Heart right ventricle (tissue), 16 donors: ENCODE measurements around the gene CCSER1. TPM values are rescaled to one million over a fixed set of nuclear protein-coding genes. Genes with fewer than 3 reads are reported as not detected.
"Not testable (repeated sequence)": the region's sequence is repeated elsewhere in the genome, so short reads cannot be mapped to it uniquely, and the experiment has no call there.

Experiments used
- ATAC-seq, 8 donors: fragments of 200-7000 bp; cut with Tn5 transposase; one replicate each; pipeline ENCODE4 v1.9.1; 2020; ENCODE audit warnings: mild to moderate bottlenecking in 8 of 8, moderate library complexity in 8 of 8, moderate number of reproducible peaks in 1 of 8
- DNase-seq, 2 donors: peaks; one replicate each; pipeline ENCODE4 v3.0.0-alpha.2; 2020
- H3K27ac ChIP-seq, 10 donors: fragments of 200-600 bp; sonication (generic) in 2 of 10; one replicate each; pipeline versions ENCODE4 v1.5.0 to v1.8.0; 2020 to 2022; ENCODE audit warnings: mild to moderate bottlenecking in 3 of 10
- H3K27me3 ChIP-seq, 7 donors: fragments of 200-600 bp; one replicate each; pipeline ENCODE4 v1.8.0; 2021 to 2022; ENCODE audit warnings: mild to moderate bottlenecking in 2 of 7
- H3K36me3 ChIP-seq, 9 donors: fragments of 200-600 bp; sonication (generic) in 1 of 9; one replicate each; pipeline versions ENCODE4 v1.5.0 to v1.8.0; 2020 to 2022; ENCODE audit warnings: mild to moderate bottlenecking in 2 of 9
- H3K4me1 ChIP-seq, 9 donors: fragments of 200-600 bp; sonication (generic) in 1 of 9; one replicate each; pipeline versions ENCODE4 v1.5.0 to v1.8.0; 2020 to 2022; ENCODE audit warnings: mild to moderate bottlenecking in 4 of 9
- H3K4me3 ChIP-seq, 10 donors: fragments of 200-600 bp; sonication (generic) in 2 of 10; one replicate each; pipeline versions ENCODE4 v1.5.0 to v1.8.0; 2020 to 2022; ENCODE audit warnings: mild to moderate bottlenecking in 7 of 10, moderate library complexity in 2 of 10
- H3K9me3 ChIP-seq, 11 donors: fragments of 200-600 bp in 10 of 11; sonication (generic) in 2 of 11; one replicate each; pipeline versions ENCODE4 v1.5.0 to v1.8.0; 2013 to 2022; ENCODE audit warnings: mild to moderate bottlenecking in 2 of 11, control low read depth in 1 of 11, moderate library complexity in 1 of 11
- CTCF ChIP-seq, 9 donors: fragments of 200-600 bp; sonication (generic) in 2 of 9; IDR thresholded peaks; one replicate each; pipeline versions ENCODE4 v1.5.0 to v1.8.0; 2021 to 2022; ENCODE audit warnings: antibody characterized with exemption in 9 of 9, mild to moderate bottlenecking in 5 of 9, moderate library complexity in 1 of 9
- WGBS, 2 donors: extraction: QIAGEN DNeasy Blood & Tissue Kit; methylation state at CpG; one replicate each; pipeline ENCODE4 v1.1.7; 2013; ENCODE audit warnings: inconsistent platforms in 1 of 2; 5-methylcytosine and 5-hydroxymethylcytosine counted together
- intact Hi-C, 10 donors: fragments of 100-400 bp; cut with DNase I; formaldehyde crosslinking; loops; one replicate each; pipeline versions ENCODE4 v1.11.1 to v1.14.2; 2022
- polyA plus RNA-seq, 2 donors: library from polyadenylated mRNA; stranded (reverse); fragments of 200-250 nt; gene quantifications; one replicate each; pipeline ENCODE4 v1.2.3, GENCODE V29; 2013
- total RNA-seq, 10 donors: library from RNA; stranded (reverse); fragmentation: NEBNext Ultra II Directional in 3 of 10; extraction: Animal tissue kit (Norgen Biotek cat#: 25700) in 3 of 10; gene quantifications; one replicate each; pipeline versions ENCODE4 v1.2.1 to v1.2.4, GENCODE V29; 2021 to 2023
- donor health status: Arrhythmogenic right ventricular cardiomyopathy.
- donor health status: ischemic (EF 13 %, LVEDD 7.1; RV severe dilation, severe dysfunction).
- donor health status: healthy with polysubstance abuse.
- donor health status: DM: no; HTN: yes; CAD: no.
- donor health status: DM: no; HTN: no; CAD: no.
- donor health status: ischemic (EF 25% LVEDD 6.9; RV normal size, moderate dysfunction).
- donor health status: ischemic (EF 25% LVEDD 5.7; RV mildly dilated, moderate dysfunction).
- donor health status: healthy.
- donor health status: DM: yes; HTN: yes; CAD: no.
- donor health status: Ischemic cardiomyopathy.
- donor health status: ischemic (EF 35%, LVEDD 5.7; RV mildly dilated, moderate dysfunction).
- donor health status: nonischemic (EF 11% LVEDD 7.7; RV severe dilation, severe dysfunction).
- donor health status: DM: yes; HTN: yes; CAD: no.
- donor health status: PGD.
- donor health status: ischemic (EF 29% LVEDD 5.4; RV normal size, mild dysfunction).
- donor health status: nonischemic (EF 23%, LVEDD 6.1; RV moderate dilation, normal function).

CCSER1 gene
- total and polyA plus RNA-seq, 12 donors, result 1.5 to 16.4 (median 12.0) TPM

- Histone ChIP-seq H3K4me1 (no peaks in the 10 kb centered on the region), H3K9me3 (no peaks in the 10 kb centered on the region), H3K4me3 (no peak overlapping the region), H3K27ac (no peak overlapping the region), H3K27me3 (no peaks in the 10 kb centered on the region), H3K36me3 (no peaks in the 10 kb centered on the region)
- no peak for TF ChIP-seq CTCF (IDR thresholded peaks at IDR 0.05)
- intact Hi-C loops, result no loop called here
- ATAC-seq, result no peak
- 87 to 93% methylated on average over 6 of the region's 6 CpGs for WGBS, 2 donors
- DNase-seq, result no peak
Measured at GRCh38 chr4:90825849-90826248, 698.7 kb downstream of the CCSER1 start.

DNA sequence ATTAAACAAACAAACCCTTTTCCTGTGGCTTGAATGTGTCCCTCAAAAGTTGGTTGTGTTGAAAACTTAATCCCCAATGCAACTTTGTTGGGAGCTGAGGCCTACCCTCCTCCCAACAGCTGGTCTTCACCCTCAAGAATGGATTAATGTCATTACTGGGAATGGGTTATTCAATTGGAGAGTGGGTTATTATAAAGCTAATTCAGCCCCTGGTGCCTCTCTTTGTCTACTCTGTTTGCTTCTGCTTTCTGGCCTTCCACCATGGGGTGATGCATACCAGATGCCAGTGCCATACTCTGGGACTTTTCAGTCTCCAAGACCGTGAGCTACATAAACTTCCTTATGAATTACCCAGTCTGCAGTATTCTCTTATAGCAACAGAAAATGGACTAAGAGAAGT lies 706.5 kb downstream of the CCSER1 start:
- 87 to 93% methylated on average over 1 of the region's 1 CpG for WGBS, 2 donors
- no peak for DNase-seq
- no peak for TF ChIP-seq CTCF (IDR thresholded peaks at IDR 0.05)
- no peak for ATAC-seq
- no peaks in the 10 kb centered on the region for H3K9me3 ChIP-seq
- no peak overlapping the region for H3K4me3 ChIP-seq
- no peaks in the 10 kb centered on the region for H3K36me3 ChIP-seq
- H3K27ac ChIP-seq, result no peak overlapping the region
- intact Hi-C loops, result no loop called here
- no peaks in the 10 kb centered on the region for H3K27me3 ChIP-seq
- H3K4me1 ChIP-seq, result no peaks in the 10 kb centered on the region

GRCh38 chr4:90837241-90837640 lies 710.0 kb downstream of the CCSER1 start:
- H3K4me3 ChIP-seq, result no peak overlapping the region
- TF ChIP-seq CTCF (IDR thresholded peaks at IDR 0.05), result no peak
- H3K4me1 ChIP-seq, result no peaks in the 10 kb centered on the region
- 40 to 47% methylated on average over 1 of the region's 1 CpG for WGBS, 2 donors
- H3K27ac ChIP-seq, result no peak overlapping the region
- intact Hi-C loops, result no loop called here
- no peaks in the 10 kb centered on the region for H3K27me3 ChIP-seq
- ATAC-seq (no peak), DNase-seq (no peak)
- H3K9me3 ChIP-seq, result no peaks in the 10 kb centered on the region
- H3K36me3 ChIP-seq, result no peaks in the 10 kb centered on the region

DNA sequence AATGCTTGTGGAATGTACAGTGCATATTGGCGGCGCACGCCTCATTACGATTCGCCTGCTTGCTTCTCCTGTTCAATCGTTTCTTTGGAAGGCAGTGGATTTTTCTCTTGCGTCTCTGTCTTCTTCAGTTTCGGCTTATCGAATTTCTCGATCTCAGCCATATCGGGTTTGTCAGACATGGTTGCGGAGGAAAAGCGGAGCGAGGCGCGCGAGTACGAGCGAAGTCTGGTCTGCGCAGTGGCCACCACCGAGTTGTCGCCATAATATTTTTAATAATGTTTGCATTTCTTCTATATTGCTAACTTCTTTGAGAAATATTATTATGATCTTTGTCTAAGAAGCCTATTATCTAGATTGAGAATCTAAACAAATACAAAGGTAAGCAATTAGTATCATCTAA lies 711.7 kb downstream of the CCSER1 start:
- WGBS, 2 donors, result 98% methylated on average over 17 of the region's 22 CpGs
- H3K27ac ChIP-seq, intact Hi-C loops, H3K9me3 ChIP-seq, H3K36me3 ChIP-seq, DNase-seq, H3K4me3 ChIP-seq, ATAC-seq, H3K27me3 ChIP-seq, H3K4me1 ChIP-seq: not testable (repeated sequence)

DNA sequence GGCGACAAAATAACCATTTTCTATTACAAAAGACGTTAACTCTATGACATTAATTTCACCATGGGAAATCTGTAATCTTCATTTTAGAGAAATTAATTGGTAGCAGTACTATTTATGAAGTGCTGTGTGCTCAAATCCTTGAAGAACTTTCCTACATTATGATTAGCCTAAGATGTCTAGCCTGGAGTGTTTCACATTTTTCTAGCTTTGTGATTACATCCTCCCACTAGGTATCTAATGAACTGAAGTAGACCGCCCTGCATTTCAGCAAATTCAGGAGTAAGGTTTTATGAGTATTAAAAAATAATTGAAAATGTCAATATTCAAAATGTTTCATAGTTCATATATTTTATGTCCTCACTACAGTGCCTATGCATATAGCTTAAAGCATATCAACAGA lies 713.1 kb downstream of the CCSER1 start:
- no peaks in the 10 kb centered on the region for H3K36me3 ChIP-seq
- intact Hi-C loops, result no loop called here
- DNase-seq, result no peak
- no peak overlapping the region for H3K27ac ChIP-seq
- no peak for ATAC-seq
- WGBS, 2 donors, result 76 to 93% methylated on average over 3 of the region's 3 CpGs
- no peak for TF ChIP-seq CTCF (IDR thresholded peaks at IDR 0.05)
- no peaks in the 10 kb centered on the region for H3K27me3 ChIP-seq
- no peaks in the 10 kb centered on the region for H3K9me3 ChIP-seq
- no peaks in the 10 kb centered on the region for H3K4me1 ChIP-seq
- no peak overlapping the region for H3K4me3 ChIP-seq
